Endodermal cell (in vitro differentiated cells): ENCODE data around the gene TLR1. TPM values are rescaled to one million over a fixed set of nuclear protein-coding genes. Genes with fewer than 3 reads are reported as not detected.

ENCODE experiments used
- DNase-seq: peaks from one replicate; pipeline ENCODE4 v3.0.0-alpha.2; 2017
- H3K27ac ChIP-seq: 2 replicates; pipeline ENCODE4 v1.5.1; 2013; ENCODE audit warnings: mild to moderate bottlenecking, low read depth, low read length, moderate library complexity
- H3K27me3 ChIP-seq: 2 replicates; pipeline ENCODE4 v1.6.1; 2013; ENCODE audit warnings: mild to moderate bottlenecking, low read length, moderate library complexity; ENCODE audit not compliant: insufficient read depth, control insufficient read depth, poor library complexity, severe bottlenecking
- H3K36me3 ChIP-seq: 2 replicates; pipeline ENCODE4 v1.7.0; 2013; ENCODE audit warnings: mild to moderate bottlenecking, low read length, moderate library complexity; ENCODE audit not compliant: control insufficient read depth, insufficient read depth
- H3K4me1 ChIP-seq: one replicate; pipeline ENCODE4 v1.7.0; 2013; ENCODE audit warnings: low read length; ENCODE audit not compliant: control insufficient read depth, insufficient read depth
- H3K4me3 ChIP-seq: 2 replicates; pipeline ENCODE4 v1.5.1; 2013; ENCODE audit warnings: mild to moderate bottlenecking, low read length, moderate library complexity
- H3K9ac ChIP-seq: 2 replicates; pipeline ENCODE4 v1.6.1; 2013; ENCODE audit warnings: mild to moderate bottlenecking, low read length, moderate library complexity; ENCODE audit not compliant: poor library complexity, severe bottlenecking; ENCODE audit errors: extremely low read depth
- H3K9me3 ChIP-seq: 2 replicates; pipeline ENCODE4 v1.6.1; 2013; ENCODE audit warnings: mild to moderate bottlenecking, low read length, moderate library complexity; ENCODE audit not compliant: control insufficient read depth
- H3K27ac Mint-ChIP-seq: 2 replicates; pipeline ENCODE4 v1.8.0; 2020; ENCODE audit warnings: mixed read lengths
- H3K27me3 Mint-ChIP-seq: 2 replicates; pipeline ENCODE4 v1.8.0; 2021; ENCODE audit warnings: mild to moderate bottlenecking, mixed read lengths; ENCODE audit not compliant: insufficient read depth
- H3K36me3 Mint-ChIP-seq: 2 replicates; pipeline ENCODE4 v1.8.0; 2020; ENCODE audit warnings: low read depth, mixed read lengths
- H3K4me1 Mint-ChIP-seq: 2 replicates; pipeline ENCODE4 v1.8.0; 2020; ENCODE audit warnings: mixed read lengths
- H3K4me3 Mint-ChIP-seq: 2 replicates; pipeline ENCODE4 v1.8.0; 2020; ENCODE audit warnings: mild to moderate bottlenecking, moderate library complexity, mixed read lengths
- H3K9me3 Mint-ChIP-seq: 2 replicates; pipeline ENCODE4 v1.8.0; 2020; ENCODE audit warnings: mild to moderate bottlenecking, mixed read lengths
- CTCF ChIP-seq: fragments of 200-600 bp; sonication (generic); conservative IDR thresholded peaks from 2 replicates; pipeline ENCODE4 v1.5.0; 2021; ENCODE audit warnings: antibody characterized with exemption, mild to moderate bottlenecking
- WGBS, 2 experiments: methylation state at CpG; one replicate each; pipeline versions ENCODE4 v1.1.5 to v1.1.7; 2013; ENCODE audit warnings: missing lambda C conversion rate in 2 of 2, mixed read lengths in 1 of 2; ENCODE audit not compliant: insufficient coverage in 1 of 2, insufficient read length in 1 of 2; 5-methylcytosine and 5-hydroxymethylcytosine counted together
- total RNA-seq, 2 donors: library from RNA; stranded (reverse); fragmentation: NEBNext Ultra II Directional in 1 of 2; extraction: Animal tissue kit (Norgen Biotek cat#: 25700) in 1 of 2; gene quantifications; 2 replicates in 1 of 2; 3 replicates in 1 of 2; pipeline ENCODE4 v1.2.1, GENCODE V29; 2021

Gene TLR1
- total RNA-seq, 2 donors from 2014 or later, result 0.09 TPM; not detected in 1

- Histone ChIP-seq H3K27me3 (no peaks in the 10 kb centered on the region), H3K36me3 (no peaks in the 10 kb centered on the region), H3K9me3 (no peaks in the 10 kb centered on the region), H3K27ac (no peak overlapping the region), H3K9ac (no peak overlapping the region), H3K4me3 (no peak overlapping the region), H3K4me1 (no peaks in the 10 kb centered on the region)
- Mint-ChIP-seq H3K4me1 (no peaks in the 10 kb centered on the region), H3K27me3 (no peaks in the 10 kb centered on the region), H3K4me3 (no peak overlapping the region), H3K27ac (no peak overlapping the region), H3K36me3 (no peaks in the 10 kb centered on the region), H3K9me3 (peaks cover 4% of the 10 kb centered on the region)
- WGBS, 2 experiments, result 90 to 93% methylated on average over 2 of the region's 2 CpGs
- no peak for DNase-seq
- TF ChIP-seq CTCF, result no peak
Measured at GRCh38 chr4:38837849-38838248, 33.3 kb upstream of the TLR1 start.

- Histone ChIP-seq H3K4me3 (no peak overlapping the region), H3K4me1 (no peaks in the 10 kb centered on the region), H3K9me3 (no peaks in the 10 kb centered on the region), H3K27me3 (no peaks in the 10 kb centered on the region), H3K9ac (no peak overlapping the region), H3K36me3 (no peaks in the 10 kb centered on the region), H3K27ac (no peak overlapping the region)
- no peaks in the 10 kb centered on the region for H3K4me1 Mint-ChIP-seq
- H3K27ac Mint-ChIP-seq, result no peak overlapping the region
- no peak for TF ChIP-seq CTCF
- H3K9me3 Mint-ChIP-seq, result peaks cover 4% of the 10 kb centered on the region
- no peak overlapping the region for H3K4me3 Mint-ChIP-seq
- DNase-seq, result no peak
- H3K36me3 Mint-ChIP-seq, result no peaks in the 10 kb centered on the region
- H3K27me3 Mint-ChIP-seq, result no peaks in the 10 kb centered on the region
Measured at GRCh38 chr4:38837334-38837733, 32.7 kb upstream of the TLR1 start.

GRCh38 chr4:38834570-38834969 lies 30.0 kb upstream of the TLR1 start:
- peaks cover 4% of the 10 kb centered on the region for H3K9me3 Mint-ChIP-seq
- no peaks in the 10 kb centered on the region for H3K36me3 ChIP-seq
- H3K27me3 ChIP-seq, result no peaks in the 10 kb centered on the region
- no peak overlapping the region for H3K4me3 Mint-ChIP-seq
- H3K27me3 Mint-ChIP-seq, result no peaks in the 10 kb centered on the region
- no peak overlapping the region for H3K27ac Mint-ChIP-seq
- no peak overlapping the region for H3K4me3 ChIP-seq
- no peaks in the 10 kb centered on the region for H3K36me3 Mint-ChIP-seq
- TF ChIP-seq CTCF, result no peak
- DNase-seq, result no peak
- H3K4me1 ChIP-seq, result no peaks in the 10 kb centered on the region
- no peak overlapping the region for H3K27ac ChIP-seq
- 90 to 100% methylated on average over 1 to 4 of the region's 4 CpGs for WGBS, 2 experiments
- no peaks in the 10 kb centered on the region for H3K4me1 Mint-ChIP-seq
- H3K9me3 ChIP-seq, result no peaks in the 10 kb centered on the region
- no peak overlapping the region for H3K9ac ChIP-seq
